ENCODE measurements around the gene NKAIN4.

NKAIN4 gene

GRCh38 chr20:63238514-63239125 lies 15.6 kb downstream of the NKAIN4 start:
- TF ChIP-seq CTCF (conservative IDR thresholded peaks at IDR 0.05), result no peak
- no peak overlapping the region for H3K27ac ChIP-seq

- no peak for TF ChIP-seq CTCF (conservative IDR thresholded peaks at IDR 0.05)
- H3K27ac ChIP-seq, result no peak overlapping the region
Observed at GRCh38 chr20:63238031-63238430, 16.2 kb downstream of the NKAIN4 start.

- no peak overlapping the region for H3K27ac ChIP-seq
- no peak for TF ChIP-seq CTCF (conservative IDR thresholded peaks at IDR 0.05)
Observed at GRCh38 chr20:63236116-63236837, 18.0 kb downstream of the NKAIN4 start.

- H3K27ac ChIP-seq, result peak within 1 kb of the TSS; percentile 41; the same call in 1 of the 2 replicates
- no peak for TF ChIP-seq CTCF (conservative IDR thresholded peaks at IDR 0.05)
Observed at GRCh38 chr20:63235399-63235983, 18.8 kb downstream of the NKAIN4 start, which contains the start of gene BIRC7. TSS of gene BIRC7 (plus strand) at chr20:63235905. CDS start at chr20:63236097, 192 bp downstream.

GRCh38 chr20:63234693-63235398 lies 19.4 kb downstream of the NKAIN4 start:
- peak overlapping the region; percentile 41; the same call in 1 of the 2 replicates for H3K27ac ChIP-seq

GRCh38 chr20:63233924-63234323 lies 20.3 kb downstream of the NKAIN4 start:
- H3K27ac ChIP-seq, result no peak overlapping the region

More at GRCh38 chr20:63234693-63235398, 19.4 kb downstream of the NKAIN4 start:
- TF ChIP-seq CTCF (conservative IDR thresholded peaks at IDR 0.05), result peak; percentile 87

More at GRCh38 chr20:63233924-63234323, 20.3 kb downstream of the NKAIN4 start:
- TF ChIP-seq CTCF (conservative IDR thresholded peaks at IDR 0.05), result no peak

All from VCaP (cell line).